H9 (cell line): ENCODE data around the gene TTF2. TPM values are rescaled to one million over a fixed set of nuclear protein-coding genes. Genes with fewer than 3 reads are reported as not detected.

ENCODE experiments used
- DNase-seq: peaks from one replicate; pipeline ENCODE4 v3.0.0-alpha.2; 2017
- H2AFZ ChIP-seq: one replicate; pipeline ENCODE4 v1.6.1; 2013; ENCODE audit warnings: mild to moderate bottlenecking, low read length, control low read depth, moderate library complexity
- H2AK5ac ChIP-seq: 2 replicates; pipeline ENCODE4 v1.6.1; 2013; ENCODE audit warnings: low read length, control low read depth, mixed read lengths; ENCODE audit not compliant: insufficient read length
- H2BK120ac ChIP-seq: one replicate; pipeline ENCODE4 v1.6.1; 2013; ENCODE audit warnings: low read depth, mild to moderate bottlenecking, low read length, control low read depth, inconsistent platforms; ENCODE audit not compliant: poor library complexity, severe bottlenecking
- H2BK12ac ChIP-seq: 2 replicates; pipeline ENCODE4 v1.6.1; 2013; ENCODE audit warnings: low read length, control low read depth, mixed read lengths, low read depth; ENCODE audit not compliant: insufficient read length
- H2BK15ac ChIP-seq: 2 replicates; pipeline ENCODE4 v1.6.1; 2013; ENCODE audit warnings: low read depth, low read length, control low read depth
- H2BK20ac ChIP-seq: one replicate; pipeline ENCODE4 v1.6.1; 2013; ENCODE audit warnings: low read depth, mild to moderate bottlenecking, low read length, control low read depth, inconsistent platforms; ENCODE audit not compliant: poor library complexity, severe bottlenecking
- H2BK5ac ChIP-seq: 2 replicates; pipeline ENCODE4 v1.6.1; 2013; ENCODE audit warnings: low read length, control low read depth, mixed read lengths; ENCODE audit not compliant: insufficient read length
- H3K14ac ChIP-seq: 2 replicates; pipeline ENCODE4 v1.6.1; 2013; ENCODE audit warnings: low read length, control low read depth; ENCODE audit not compliant: insufficient read depth
- H3K18ac ChIP-seq: 2 replicates; pipeline ENCODE4 v1.6.1; 2013; ENCODE audit warnings: low read depth, mild to moderate bottlenecking, mixed read lengths, low read length, control low read depth; ENCODE audit not compliant: insufficient read length
- H3K23ac ChIP-seq: 2 replicates; pipeline ENCODE4 v1.6.1; 2013; ENCODE audit warnings: low read length, control low read depth, mixed read lengths, low read depth; ENCODE audit not compliant: insufficient read length
- H3K23me2 ChIP-seq: 2 replicates; pipeline ENCODE4 v1.6.1; 2013; ENCODE audit warnings: low read depth, mild to moderate bottlenecking, mixed read lengths, low read length, control low read depth; ENCODE audit not compliant: insufficient read length, poor library complexity, severe bottlenecking
- H3K27ac ChIP-seq: 2 replicates; pipeline ENCODE4 v1.5.1; 2013; ENCODE audit warnings: low read length, control low read depth, mixed read lengths, low read depth; ENCODE audit not compliant: insufficient read length
- H3K27me3 ChIP-seq: 2 replicates; pipeline ENCODE4 v1.6.1; 2013; ENCODE audit warnings: low read length, control low read depth, inconsistent platforms; ENCODE audit not compliant: insufficient read depth
- H3K4ac ChIP-seq: 2 replicates; pipeline ENCODE4 v1.6.1; 2013; ENCODE audit warnings: low read depth, mild to moderate bottlenecking, control low read depth, inconsistent platforms, low read length, moderate library complexity
- H3K4me1 ChIP-seq: 2 replicates; pipeline ENCODE4 v1.6.1; 2013; ENCODE audit warnings: low read length, control low read depth, inconsistent platforms; ENCODE audit not compliant: insufficient read depth
- H3K4me2 ChIP-seq: 2 replicates; pipeline ENCODE4 v1.6.1; 2013; ENCODE audit warnings: low read length, control low read depth, mixed read lengths; ENCODE audit not compliant: insufficient read length, insufficient read depth
- H3K56ac ChIP-seq: 2 replicates; pipeline ENCODE4 v1.6.1; 2013; ENCODE audit warnings: low read depth, mild to moderate bottlenecking, mixed read lengths, low read length, control low read depth; ENCODE audit not compliant: insufficient read length
- H3K79me1 ChIP-seq: 2 replicates; pipeline ENCODE4 v1.6.1; 2013; ENCODE audit warnings: low read depth, mild to moderate bottlenecking, moderate library complexity, low read length, control low read depth, inconsistent platforms; ENCODE audit not compliant: insufficient read depth, poor library complexity, severe bottlenecking
- H3K79me2 ChIP-seq: 2 replicates; pipeline ENCODE4 v1.6.1; 2013; ENCODE audit warnings: low read length, control low read depth, inconsistent platforms; ENCODE audit not compliant: insufficient read depth
- H3K9ac ChIP-seq: 2 replicates; pipeline ENCODE4 v1.6.1; 2013; ENCODE audit warnings: low read length, control low read depth, mixed read lengths; ENCODE audit not compliant: insufficient read length; ENCODE audit errors: extremely low read depth
- H3K9me3 ChIP-seq: one replicate; pipeline ENCODE4 v1.6.1; 2013; ENCODE audit warnings: low read depth, low read length, inconsistent platforms; ENCODE audit not compliant: control insufficient read depth
- H3T11ph ChIP-seq: one replicate; pipeline ENCODE4 v1.6.1; 2013; ENCODE audit warnings: mild to moderate bottlenecking, low read length, control low read depth, inconsistent platforms
- H4K20me1 ChIP-seq: one replicate; pipeline ENCODE4 v1.6.1; 2013; ENCODE audit not compliant: control insufficient read depth, insufficient read length, insufficient read depth
- H4K5ac ChIP-seq: 2 replicates; pipeline ENCODE4 v1.6.1; 2013; ENCODE audit warnings: low read depth, mild to moderate bottlenecking, mixed read lengths, low read length, control low read depth; ENCODE audit not compliant: insufficient read length
- H4K8ac ChIP-seq: replicated peaks from 2 replicates; pipeline ENCODE4 v1.6.1; 2013; ENCODE audit warnings: low read length, control low read depth, mixed read lengths, low read depth; ENCODE audit not compliant: insufficient read length
- H4K91ac ChIP-seq: 2 replicates; pipeline ENCODE4 v1.6.1; 2013; ENCODE audit warnings: low read depth, mild to moderate bottlenecking, moderate library complexity, mixed read lengths, low read length, control low read depth; ENCODE audit not compliant: insufficient read length
- H3K27ac Mint-ChIP-seq, 3 experiments: 2 replicates in 2 of 3; 3 replicates in 1 of 3; pipeline ENCODE4 v1.8.0; 2020 to 2021; ENCODE audit warnings: mixed read lengths in 3 of 3, mild to moderate bottlenecking in 1 of 3, moderate library complexity in 1 of 3
- H3K27me3 Mint-ChIP-seq: 2 replicates; pipeline ENCODE4 v1.8.0; 2021; ENCODE audit warnings: low read depth, mild to moderate bottlenecking, moderate library complexity, mixed read lengths
- H3K36me3 Mint-ChIP-seq, 3 experiments: 2 replicates in 2 of 3; 3 replicates in 1 of 3; pipeline ENCODE4 v1.8.0; 2020 to 2021; ENCODE audit warnings: low read depth in 3 of 3, mixed read lengths in 3 of 3; ENCODE audit not compliant: insufficient read depth in 1 of 3
- H3K4me1 Mint-ChIP-seq, 2 experiments: 2 replicates each; pipeline ENCODE4 v1.8.0; 2020; ENCODE audit warnings: mixed read lengths in 2 of 2
- H3K4me3 Mint-ChIP-seq, 2 experiments: 2 replicates in 1 of 2; 3 replicates in 1 of 2; pipeline ENCODE4 v1.8.0; 2020 to 2021; ENCODE audit warnings: mild to moderate bottlenecking in 2 of 2, mixed read lengths in 2 of 2, moderate library complexity in 1 of 2
- H3K9me3 Mint-ChIP-seq, 2 experiments: 2 replicates in 1 of 2; 3 replicates in 1 of 2; pipeline ENCODE4 v1.8.0; 2020; ENCODE audit warnings: mild to moderate bottlenecking in 2 of 2, mixed read lengths in 2 of 2, moderate library complexity in 1 of 2
- WGBS: extraction: QIAGEN DNeasy Blood & Tissue Kit; methylation state at CpG from one replicate; pipeline ENCODE4 v1.1.7; 2013; ENCODE audit warnings: missing lambda C conversion rate, low lambda C conversion rate, mixed read lengths; ENCODE audit not compliant: insufficient read length; ENCODE audit errors: extremely low coverage; 5-methylcytosine and 5-hydroxymethylcytosine counted together
- total RNA-seq: library from RNA; stranded (reverse); gene quantifications from 2 replicates; pipeline ENCODE4 v1.2.1, GENCODE V29; 2021
- TF ChIP-seq, protein P1 (sequence below): fragments of 200-600 bp; sonication (generic); conservative IDR thresholded peaks from 3 replicates; pipeline ENCODE4 v1.8.0; 2021; ENCODE audit warnings: antibody characterized with exemption, mild to moderate bottlenecking

TTF2 gene
- total RNA-seq, 1 experiment from 2014 or later = 86.4 TPM

DNA sequence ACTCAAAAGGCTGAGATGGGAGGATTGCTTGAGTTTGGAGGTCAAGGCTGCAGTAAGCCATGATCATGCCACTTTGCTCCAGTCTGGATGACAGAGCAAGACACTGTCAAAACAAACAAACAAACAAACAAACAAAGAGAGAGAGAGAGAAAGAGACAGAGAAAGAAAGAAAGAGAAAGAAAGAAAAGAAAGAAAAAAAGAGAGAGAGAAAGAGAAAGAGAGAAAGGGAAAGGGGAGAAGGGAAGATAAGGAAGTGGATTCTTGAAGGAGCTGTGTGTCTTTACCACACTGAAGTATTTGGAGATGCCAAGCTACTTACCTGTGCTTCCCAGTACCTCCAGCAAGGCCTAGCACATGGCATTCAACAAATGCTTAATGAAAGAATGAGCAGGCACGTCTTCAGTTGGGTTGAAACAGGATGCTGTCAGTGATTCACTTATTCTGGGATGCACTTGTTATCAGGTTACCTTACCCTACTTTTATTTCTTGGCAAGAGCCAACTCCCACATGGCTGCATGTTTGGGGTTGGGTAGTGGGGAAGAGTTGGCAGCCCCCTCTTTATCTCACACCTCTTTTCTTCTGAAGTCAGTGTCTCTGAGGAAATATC is 29.8 kb upstream of the TTF2 start:
- Histone ChIP-seq H3K4me1 (no peaks in the 10 kb centered on the region), H2BK15ac (no peak overlapping the region), H3K9me3 (no peaks in the 10 kb centered on the region), H4K8ac (no peak overlapping the region), H3K9ac (no peak overlapping the region), H3K23me2 (no peaks in the 10 kb centered on the region), H4K91ac (no peak overlapping the region), H3K27ac (no peak overlapping the region), H3K4me2 (no peak overlapping the region), H4K5ac (no peak overlapping the region), H2BK20ac (no peak overlapping the region), H3K79me2 (no peaks in the 10 kb centered on the region), H3K79me1 (no peaks in the 10 kb centered on the region), H2BK5ac (no peak overlapping the region), H2AFZ (no peak overlapping the region), H2BK120ac (no peak overlapping the region), H3K14ac (no peak overlapping the region), H3K23ac (no peak overlapping the region), H3T11ph (no peak overlapping the region), H4K20me1 (no peaks in the 10 kb centered on the region), H2AK5ac (no peak overlapping the region), H3K27me3 (no peaks in the 10 kb centered on the region), H3K18ac (no peak overlapping the region), H3K4ac (no peak overlapping the region), H3K56ac (no peak overlapping the region), H2BK12ac (no peak overlapping the region)
- H3K4me1 Mint-ChIP-seq = peaks cover 5 to 16% of the 10 kb centered on the region in 2 experiments; a peak in 3 of 4 replicates
- H3K27me3 Mint-ChIP-seq = no peaks in the 10 kb centered on the region
- no peak overlapping the region; a peak in 1 of 7 replicates for H3K27ac Mint-ChIP-seq
- WGBS = no CpG with 5 or more reads among the region's 1 CpG
- no peak for DNase-seq
- TF ChIP-seq, protein P1, sequence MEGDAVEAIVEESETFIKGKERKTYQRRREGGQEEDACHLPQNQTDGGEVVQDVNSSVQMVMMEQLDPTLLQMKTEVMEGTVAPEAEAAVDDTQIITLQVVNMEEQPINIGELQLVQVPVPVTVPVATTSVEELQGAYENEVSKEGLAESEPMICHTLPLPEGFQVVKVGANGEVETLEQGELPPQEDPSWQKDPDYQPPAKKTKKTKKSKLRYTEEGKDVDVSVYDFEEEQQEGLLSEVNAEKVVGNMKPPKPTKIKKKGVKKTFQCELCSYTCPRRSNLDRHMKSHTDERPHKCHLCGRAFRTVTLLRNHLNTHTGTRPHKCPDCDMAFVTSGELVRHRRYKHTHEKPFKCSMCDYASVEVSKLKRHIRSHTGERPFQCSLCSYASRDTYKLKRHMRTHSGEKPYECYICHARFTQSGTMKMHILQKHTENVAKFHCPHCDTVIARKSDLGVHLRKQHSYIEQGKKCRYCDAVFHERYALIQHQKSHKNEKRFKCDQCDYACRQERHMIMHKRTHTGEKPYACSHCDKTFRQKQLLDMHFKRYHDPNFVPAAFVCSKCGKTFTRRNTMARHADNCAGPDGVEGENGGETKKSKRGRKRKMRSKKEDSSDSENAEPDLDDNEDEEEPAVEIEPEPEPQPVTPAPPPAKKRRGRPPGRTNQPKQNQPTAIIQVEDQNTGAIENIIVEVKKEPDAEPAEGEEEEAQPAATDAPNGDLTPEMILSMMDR = no peak
- no peaks in the 10 kb centered on the region for H3K36me3 Mint-ChIP-seq
- H3K4me3 Mint-ChIP-seq = no peak overlapping the region
- H3K9me3 Mint-ChIP-seq = peaks cover 0 to 2% of the 10 kb centered on the region in 2 experiments; a peak in 1 of 5 replicates
